Stimulated activated naive B cell treated with anti-CD40 and anti-IgM and Interleukin-4, amounts not matched to agents 10 μg/mL and 1 μg/mL and 100 μg/mL, for 72 hours (primary cell): ENCODE measurements around the gene TCF20.

Experiments used
- ATAC-seq, 2 donors: fragments of 150-1000 bp; cut with Tn5 transposase; replicated peaks; 2 replicates each; pipeline ENCODE4 v1.10.0; 2021; ENCODE audit warnings: moderate library complexity in 1 of 2
- DNase-seq: peaks from one replicate; pipeline ENCODE4 v3.0.0; 2021
- H3K27ac Mint-ChIP-seq: one replicate; pipeline ENCODE4 v1.8.0; 2022; ENCODE audit warnings: mild to moderate bottlenecking, mixed read lengths
- H3K27me3 Mint-ChIP-seq, 2 donors: one replicate each; pipeline ENCODE4 v1.8.0; 2022; ENCODE audit warnings: mixed read lengths in 2 of 2
- H3K36me3 Mint-ChIP-seq, 2 donors: one replicate each; pipeline ENCODE4 v1.8.0; 2022; ENCODE audit warnings: mixed read lengths in 2 of 2, mild to moderate bottlenecking in 1 of 2
- H3K4me1 Mint-ChIP-seq, 2 donors: one replicate each; pipeline ENCODE4 v1.8.0; 2022; ENCODE audit warnings: mixed read lengths in 2 of 2, mild to moderate bottlenecking in 1 of 2
- H3K4me3 Mint-ChIP-seq, 2 donors: one replicate each; pipeline ENCODE4 v1.8.0; 2022; ENCODE audit warnings: mild to moderate bottlenecking in 2 of 2, mixed read lengths in 2 of 2, moderate library complexity in 1 of 2
- H3K9me3 Mint-ChIP-seq, 2 donors: one replicate each; pipeline ENCODE4 v1.8.0; 2022; ENCODE audit warnings: mixed read lengths in 2 of 2, mild to moderate bottlenecking in 1 of 2

The TCF20 gene

GRCh38 chr22:42243802-42244060 is 26.7 kb downstream of the TCF20 start:
- ATAC-seq = no peak
- H3K27ac Mint-ChIP-seq = no peak overlapping the region

DNA sequence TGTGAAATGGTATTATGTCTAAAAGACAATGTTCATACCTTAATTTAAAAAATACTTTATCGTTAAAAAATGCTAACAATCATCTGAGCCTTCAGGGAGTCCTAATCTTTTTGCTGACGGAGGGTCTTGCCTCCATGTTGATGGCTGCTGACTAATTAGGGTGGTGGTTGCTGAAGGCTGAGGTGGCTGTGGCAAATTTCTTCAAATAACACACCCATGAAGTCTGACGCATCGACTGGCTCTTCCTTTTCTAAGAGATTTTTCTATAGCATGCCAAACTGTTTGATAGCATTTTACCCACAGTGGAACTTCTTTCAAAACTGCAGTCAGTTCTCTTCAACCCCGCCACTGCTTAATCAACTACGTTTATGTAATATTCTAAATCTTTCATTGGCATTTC is 33.6 kb downstream of the TCF20 start:
- Mint-ChIP-seq H3K4me1 (peaks cover 29 to 61% of the 10 kb centered on the region in 2 donors), H3K27ac (no peak overlapping the region), H3K9me3 (peaks cover 3 to 6% of the 10 kb centered on the region in 2 donors), H3K4me3 (no peak overlapping the region), H3K27me3 (no peaks in the 10 kb centered on the region), H3K36me3 (peaks cover 23% of the 10 kb centered on the region in 2 donors)
- DNase-seq (no peak), ATAC-seq (no peak)

More at GRCh38 chr22:42243802-42244060, 26.7 kb downstream of the TCF20 start:
- Mint-ChIP-seq H3K9me3 (no peaks in the 10 kb centered on the region), H3K27me3 (no peaks in the 10 kb centered on the region), H3K4me3 (no peak overlapping the region), H3K4me1 (peaks cover 24 to 57% of the 10 kb centered on the region in 2 donors), H3K36me3 (peaks cover 6 to 15% of the 10 kb centered on the region in 2 donors)
- DNase-seq = no peak

- peaks cover 26 to 56% of the 10 kb centered on the region in 2 donors for H3K4me1 Mint-ChIP-seq
- ATAC-seq (no peak), DNase-seq (no peak)
- H3K27ac Mint-ChIP-seq = no peak overlapping the region
- H3K27me3 Mint-ChIP-seq = no peaks in the 10 kb centered on the region
- H3K4me3 Mint-ChIP-seq = no peak overlapping the region
- peaks cover 3 to 6% of the 10 kb centered on the region in 2 donors for H3K9me3 Mint-ChIP-seq
- peaks cover 23 to 24% of the 10 kb centered on the region in 2 donors for H3K36me3 Mint-ChIP-seq
These were observed 34.2 kb downstream of the TCF20 start for GRCh38 chr22:42236268-42236667.

DNA sequence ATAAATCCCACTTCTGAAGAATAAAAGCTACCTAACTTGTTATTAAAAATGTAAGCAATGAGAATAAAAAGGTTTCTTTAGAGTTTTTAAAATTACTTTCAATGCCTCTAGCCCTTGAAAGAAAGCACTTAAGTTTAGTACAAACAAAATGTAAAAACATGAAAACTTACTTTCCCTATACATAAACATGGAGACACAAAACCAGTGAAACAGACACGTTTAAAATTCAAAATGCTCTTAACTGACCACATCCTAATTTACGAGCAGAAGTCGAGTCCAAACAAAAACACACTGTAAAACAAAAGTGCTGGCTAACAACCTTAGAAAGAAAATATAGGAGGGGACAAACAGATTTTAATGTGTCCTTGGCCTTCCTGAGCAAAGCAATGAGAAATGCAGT is 36.6 kb downstream of the TCF20 start:
- Mint-ChIP-seq H3K4me1 (peaks cover 35 to 59% of the 10 kb centered on the region in 2 donors), H3K4me3 (no peak overlapping the region), H3K27me3 (no peaks in the 10 kb centered on the region), H3K36me3 (peaks cover 23 to 24% of the 10 kb centered on the region in 2 donors), H3K9me3 (peaks cover 3 to 6% of the 10 kb centered on the region in 2 donors), H3K27ac (peak overlapping the region; percentile 11)
- ATAC-seq = no peak
- DNase-seq = no peak

GRCh38 chr22:42231929-42232328 is 38.5 kb downstream of the TCF20 start:
- Mint-ChIP-seq H3K4me1 (peaks cover 44 to 68% of the 10 kb centered on the region in 2 donors), H3K9me3 (no peaks in the 10 kb centered on the region), H3K4me3 (no peak overlapping the region), H3K36me3 (peaks cover 8 to 22% of the 10 kb centered on the region in 2 donors), H3K27ac (no peak overlapping the region), H3K27me3 (no peaks in the 10 kb centered on the region)
- no peak for ATAC-seq
- no peak for DNase-seq

- Mint-ChIP-seq H3K9me3 (no peaks in the 10 kb centered on the region), H3K4me3 (no peak overlapping the region), H3K27ac (no peak overlapping the region)
These were observed 40.9 kb downstream of the TCF20 start for GRCh38 chr22:42229455-42230149.

DNA sequence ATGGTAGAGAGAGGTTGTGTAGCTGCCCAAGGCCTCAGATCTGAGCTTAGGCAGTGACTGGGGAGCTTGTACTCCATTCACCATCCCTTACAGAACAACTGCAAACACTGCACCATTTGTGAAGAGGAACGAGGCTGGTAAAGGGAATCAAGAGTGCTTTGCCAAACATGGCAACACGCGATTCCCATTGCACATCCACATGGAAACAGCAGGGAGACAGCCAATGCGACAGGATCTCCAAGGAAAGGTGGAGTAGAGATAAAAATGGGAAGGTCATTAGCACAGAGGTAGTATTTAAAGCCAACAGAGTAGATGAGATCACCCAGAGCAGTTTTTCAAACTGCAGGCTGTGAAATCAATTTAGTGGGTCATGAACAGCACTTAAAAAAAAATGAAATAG is 42.0 kb downstream of the TCF20 start:
- peaks cover 34 to 48% of the 10 kb centered on the region in 2 donors for H3K4me1 Mint-ChIP-seq
- H3K9me3 Mint-ChIP-seq = no peaks in the 10 kb centered on the region
- H3K36me3 Mint-ChIP-seq = peaks cover 4 to 15% of the 10 kb centered on the region in 2 donors
- no peak overlapping the region for H3K4me3 Mint-ChIP-seq
- no peak for ATAC-seq
- peak overlapping the region; percentile 33 for H3K27ac Mint-ChIP-seq
- H3K27me3 Mint-ChIP-seq = no peaks in the 10 kb centered on the region
- no peak for DNase-seq

More at GRCh38 chr22:42229455-42230149, 40.9 kb downstream of the TCF20 start:
- DNase-seq (no peak), ATAC-seq (no peak)
- Mint-ChIP-seq H3K27me3 (no peaks in the 10 kb centered on the region), H3K4me1 (peaks cover 35 to 57% of the 10 kb centered on the region in 2 donors), H3K36me3 (peaks cover 4 to 15% of the 10 kb centered on the region in 2 donors)

DNA sequence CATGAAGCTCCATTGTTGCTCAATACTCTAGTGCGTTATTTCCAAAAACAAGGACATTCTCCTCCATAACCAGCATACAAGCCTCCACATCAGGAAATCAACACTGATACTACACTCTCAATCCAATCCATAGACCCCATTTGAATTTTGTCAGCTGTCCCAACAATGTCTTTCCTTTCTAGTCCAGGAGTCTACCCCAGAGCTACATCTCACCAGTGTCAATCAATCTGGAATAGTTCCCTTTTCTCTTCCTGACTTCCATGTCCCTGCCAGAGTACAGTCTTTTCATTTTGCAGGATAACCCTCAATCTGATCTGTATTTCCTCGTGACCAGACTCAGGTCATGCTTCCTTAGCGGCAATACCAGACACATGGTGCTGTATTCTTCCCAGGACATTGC is 43.0 kb downstream of the TCF20 start:
- Mint-ChIP-seq H3K4me1 (peaks cover 33 to 53% of the 10 kb centered on the region in 2 donors), H3K36me3 (peaks cover 4 to 15% of the 10 kb centered on the region in 2 donors), H3K9me3 (no peaks in the 10 kb centered on the region), H3K27ac (no peak overlapping the region), H3K27me3 (no peaks in the 10 kb centered on the region), H3K4me3 (no peak overlapping the region)
- no peak for ATAC-seq
- DNase-seq = no peak

- no peak overlapping the region for H3K27ac Mint-ChIP-seq
- DNase-seq (no peak), ATAC-seq (no peak)
- no peaks in the 10 kb centered on the region for H3K27me3 Mint-ChIP-seq
- no peak overlapping the region for H3K4me3 Mint-ChIP-seq
- H3K9me3 Mint-ChIP-seq = no peaks in the 10 kb centered on the region
- H3K36me3 Mint-ChIP-seq = peaks cover under 1 to 11% of the 10 kb centered on the region in 2 donors
- H3K4me1 Mint-ChIP-seq = peaks cover 38 to 55% of the 10 kb centered on the region in 2 donors
These were observed 44.6 kb downstream of the TCF20 start for GRCh38 chr22:42225841-42226240.

DNA sequence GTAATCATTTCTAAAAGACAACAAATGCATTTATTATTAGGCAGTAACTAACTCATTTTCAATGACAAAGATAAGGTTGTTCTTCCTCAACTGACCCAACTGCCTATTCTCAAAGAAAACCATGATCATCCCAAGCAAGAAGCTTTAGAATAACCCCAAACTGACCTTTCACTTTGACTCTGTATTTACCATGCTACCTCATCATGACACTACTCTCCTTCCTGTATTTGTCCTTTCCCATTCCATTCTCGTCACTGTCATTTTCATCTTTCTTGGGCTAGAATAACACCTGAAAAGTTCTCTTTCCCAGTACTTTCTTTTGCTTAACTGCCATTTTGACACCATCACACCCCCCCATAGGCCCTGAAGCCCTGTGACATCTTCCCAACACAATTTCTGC is 48.3 kb downstream of the TCF20 start:
- peaks cover 2 to 8% of the 10 kb centered on the region in 2 donors for H3K36me3 Mint-ChIP-seq
- ATAC-seq (peak in 1 of 2 donors; percentile 53), DNase-seq (no peak)
- H3K9me3 Mint-ChIP-seq = no peaks in the 10 kb centered on the region
- H3K27ac Mint-ChIP-seq = no peak overlapping the region
- H3K4me1 Mint-ChIP-seq = peaks cover 32 to 51% of the 10 kb centered on the region in 2 donors
- H3K4me3 Mint-ChIP-seq = no peak overlapping the region
- no peaks in the 10 kb centered on the region for H3K27me3 Mint-ChIP-seq
